ENCODE results near the gene PIM2.

GRCh38 chrX:48902135-48902534 is 16.7 kb downstream of the PIM2 start:
- no peak for TF ChIP-seq CTCF (conservative IDR thresholded peaks at IDR 0.05; ENCODE audit: low read length)
- TF ChIP-seq EZH2phosphoT487 (IDR thresholded peaks at IDR 0.05; ENCODE audit: borderline replicate concordance): no peak
